ENCODE measurements around the gene KLF2.

- TF ChIP-seq, protein P1, sequence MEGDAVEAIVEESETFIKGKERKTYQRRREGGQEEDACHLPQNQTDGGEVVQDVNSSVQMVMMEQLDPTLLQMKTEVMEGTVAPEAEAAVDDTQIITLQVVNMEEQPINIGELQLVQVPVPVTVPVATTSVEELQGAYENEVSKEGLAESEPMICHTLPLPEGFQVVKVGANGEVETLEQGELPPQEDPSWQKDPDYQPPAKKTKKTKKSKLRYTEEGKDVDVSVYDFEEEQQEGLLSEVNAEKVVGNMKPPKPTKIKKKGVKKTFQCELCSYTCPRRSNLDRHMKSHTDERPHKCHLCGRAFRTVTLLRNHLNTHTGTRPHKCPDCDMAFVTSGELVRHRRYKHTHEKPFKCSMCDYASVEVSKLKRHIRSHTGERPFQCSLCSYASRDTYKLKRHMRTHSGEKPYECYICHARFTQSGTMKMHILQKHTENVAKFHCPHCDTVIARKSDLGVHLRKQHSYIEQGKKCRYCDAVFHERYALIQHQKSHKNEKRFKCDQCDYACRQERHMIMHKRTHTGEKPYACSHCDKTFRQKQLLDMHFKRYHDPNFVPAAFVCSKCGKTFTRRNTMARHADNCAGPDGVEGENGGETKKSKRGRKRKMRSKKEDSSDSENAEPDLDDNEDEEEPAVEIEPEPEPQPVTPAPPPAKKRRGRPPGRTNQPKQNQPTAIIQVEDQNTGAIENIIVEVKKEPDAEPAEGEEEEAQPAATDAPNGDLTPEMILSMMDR (IDR thresholded peaks at IDR 0.05) = no peak
- no peak for TF ChIP-seq EP300 (IDR thresholded peaks at IDR 0.05)
- no peak for TF ChIP-seq POLR2A (IDR thresholded peaks at IDR 0.05)
These were observed 30.8 kb downstream of the KLF2 start for GRCh38 chr19:16355293-16356043.
